Gastrocnemius medialis (tissue), 4 donors: ENCODE results near the gene ZNF837.

Experiments used
- CTCF ChIP-seq, 5 experiments: fragments of 450-650 bp in 3 of 5; fragments of 200-600 bp in 2 of 5; sonication (generic) in 2 of 5; IDR thresholded peaks in 4 of 5; conservative IDR thresholded peaks in 1 of 5; 1 replicate in 4 of 5; 2 replicates in 1 of 5; pipeline ENCODE4 v1.5.1; 2016 to 2019; ENCODE audit warnings: antibody characterized with exemption in 5 of 5, mild to moderate bottlenecking in 3 of 5, moderate library complexity in 3 of 5
- POLR2A ChIP-seq, 2 donors: fragments of 450-650 bp; IDR thresholded peaks; one replicate each; pipeline ENCODE4 v1.6.1; 2017; ENCODE audit warnings: antibody characterized with exemption in 2 of 2, mild to moderate bottlenecking in 2 of 2, moderate library complexity in 2 of 2

GRCh38 chr19:58397533-58398037 is 16.8 kb upstream of the ZNF837 start:
- TF ChIP-seq POLR2A (IDR thresholded peaks at IDR 0.05) (no peak), CTCF (IDR thresholded peaks at IDR 0.05 in 4 of 5, conservative IDR thresholded peaks at IDR 0.05 in 1 of 5) (no peak)
